ENCODE results near the gene KAT6B. TPM values are rescaled to one million over a fixed set of nuclear protein-coding genes. Genes with fewer than 3 reads are reported as not detected.

KAT6B gene
- total and polyA plus RNA-seq, 10 of the 15 experiments (the other 5 are each of a cell fraction or from before 2014, with no cell fraction given) = 2.7 to 22.6 (median 15.7) TPM

GRCh38 chr10:74784462-74784861, 41.9 kb upstream of the KAT6B start:
- TF ChIP-seq CEBPZ (IDR thresholded peaks at IDR 0.05; ENCODE audit: low read depth, low read length) (no peak), TARDBP (IDR thresholded peaks at IDR 0.05; ENCODE audit: borderline replicate concordance) (no peak), SMAD1 (IDR thresholded peaks at IDR 0.05; ENCODE audit: low read depth, partially characterized antibody) (no peak), ZSCAN29 (IDR thresholded peaks at IDR 0.05) (no peak), RBBP5 (conservative IDR thresholded peaks at IDR 0.05) (no peak), GATAD2B (conservative IDR thresholded peaks at IDR 0.05; ENCODE audit: low read depth) (no peak), STAT3 (IDR thresholded peaks at IDR 0.05; ENCODE audit: low read depth, low read length) (no peak), PBX3 (IDR thresholded peaks at IDR 0.05; ENCODE audit: insufficient replicate concordance, low read depth, low read length) (no peak), DPF2 (IDR thresholded peaks at IDR 0.05) (no peak), RUNX3 (IDR thresholded peaks at IDR 0.05; ENCODE audit: low read length) (no peak), TAF1 (IDR thresholded peaks at IDR 0.05; ENCODE audit: borderline replicate concordance, low read depth, low read length) (no peak), GABPA (IDR thresholded peaks at IDR 0.05; ENCODE audit: low read depth) (no peak), CREM (IDR thresholded peaks at IDR 0.05; ENCODE audit: low read depth) (no peak), HCFC1 (IDR thresholded peaks at IDR 0.05; ENCODE audit: low read length) (no peak), NFIC (IDR thresholded peaks at IDR 0.05; ENCODE audit: low read depth, low read length) (no peak), ATF3 (IDR thresholded peaks at IDR 0.05; ENCODE audit: borderline replicate concordance, extremely low read depth, low read depth, low read length) (no peak), SUZ12 (IDR thresholded peaks at IDR 0.05; ENCODE audit: unreplicated experiment) (no peak)
- in situ Hi-C loops (cut with MboI) = no loop called here
- RAD21 ChIA-PET (ENCODE audit: unreplicated experiment) = no interaction called here
- ATAC-seq = peak; percentile 24; the same call in 1 of the 3 replicates
- POLR2A ChIA-PET = interaction anchor here (0.7 kb wide), 2 partner anchors 10 to 250 kb away, joined by 3 read pairs; no protein-coding TSS in a partner anchor
- no peaks in the 10 kb centered on the region for H3K4me1 ChIP-seq (ENCODE audit: control insufficient read depth, insufficient read depth, low read length)
- intact Hi-C loops (cut with micrococcal nuclease; ENCODE audit: unreplicated experiment) = no loop called here
- H3K27ac ChIP-seq (ENCODE audit: control insufficient read depth, insufficient read depth) = no peak overlapping the region
- no peaks in the 10 kb centered on the region for H3K9me3 ChIP-seq (replicated peaks; ENCODE audit: control insufficient read depth, insufficient read depth, low read length)
- no peak overlapping the region for H3K9ac ChIP-seq (ENCODE audit: control insufficient read depth, insufficient read depth, low read length)
- H3K4me2 ChIP-seq (ENCODE audit: control insufficient read depth, insufficient read depth) = no peak overlapping the region
- CTCF ChIA-PET = interaction anchor here (0.8 to 1.2 kb wide), 2 partner anchors 10 to 119 kb away, joined by 3 read pairs; no protein-coding TSS in a partner anchor
- 92% methylated on average over 1 of the region's 1 CpG for WGBS (ENCODE audit: insufficient coverage, insufficient replicate concordance, low lambda C conversion rate, missing lambda C conversion rate)
- no peaks in the 10 kb centered on the region for H3K36me3 ChIP-seq (ENCODE audit: control insufficient read depth in 2 of 2, insufficient read depth in 2 of 2, low read length in 1 of 2)
- H3K4me3 ChIP-seq = no peak overlapping the region
- DNase-seq (ENCODE audit: low read depth, low spot score) = no peak
- no peak overlapping the region for H2AFZ ChIP-seq (ENCODE audit: control insufficient read depth, low read depth, low read length)
- H4K20me1 ChIP-seq (ENCODE audit: control insufficient read depth, insufficient read depth) = no peaks in the 10 kb centered on the region
- no peaks in the 10 kb centered on the region for H3K79me2 ChIP-seq (ENCODE audit: control insufficient read depth, insufficient read depth, low read length)
- H3K27me3 ChIP-seq (replicated peaks in 1 of 2; ENCODE audit: control insufficient read depth in 2 of 2, insufficient read depth in 2 of 2, low read length in 1 of 2) = no peaks in the 10 kb centered on the region
- SMC1A ChIA-PET (ENCODE audit: uncharacterized antibody, unreplicated experiment) = interaction anchor here (0.6 to 1.9 kb wide), 5 partner anchors 9 to 541 kb away, joined by 3 to 7 read pairs (median 5); no protein-coding TSS in a partner anchor
- FAIRE-seq = no peak
- BruUV-seq (replicated peaks) = no TSS peak
